ENCODE measurements around the gene PRPF6. TPM values are rescaled to one million over a fixed set of nuclear protein-coding genes. Genes with fewer than 3 reads are reported as not detected.

The PRPF6 gene
- total RNA-seq, 2 experiments from 2014 or later, result 45.1 to 73.7 TPM

DNA sequence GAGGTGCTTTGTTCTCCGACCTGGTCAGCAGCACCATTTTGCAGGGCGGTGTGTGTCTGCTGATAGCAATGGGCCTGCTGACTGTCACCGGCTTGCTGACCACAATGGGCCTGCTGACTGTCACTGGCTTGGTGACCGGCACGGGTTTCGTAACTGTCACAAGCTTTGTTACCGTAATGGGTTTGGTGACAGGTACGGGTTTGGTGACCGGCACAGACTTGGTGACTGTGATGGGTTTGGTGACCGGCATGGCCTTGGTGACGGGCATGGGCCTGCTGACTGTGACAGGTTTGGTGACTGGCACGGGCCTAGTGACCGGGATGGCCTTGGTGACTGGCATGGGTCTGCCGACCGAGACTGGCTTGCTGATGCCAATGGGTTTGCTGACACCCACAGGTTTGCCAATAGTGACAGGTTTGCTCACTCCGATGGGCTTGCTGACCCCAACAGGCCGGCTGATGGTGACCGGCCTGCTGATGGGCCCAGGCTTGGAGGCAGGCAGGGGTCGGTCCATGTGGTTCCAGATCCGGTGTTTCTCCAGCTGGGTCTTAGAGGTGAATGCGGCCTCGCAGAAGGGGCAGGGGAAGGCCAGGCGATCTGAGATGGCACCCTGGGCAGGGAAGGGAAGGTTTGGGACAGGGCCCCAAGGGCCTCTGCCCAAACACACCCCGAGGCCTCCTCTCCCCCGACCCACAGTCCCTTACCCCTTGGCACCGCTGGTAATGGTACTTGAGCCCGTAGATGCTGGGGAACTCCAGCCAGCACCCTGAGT is 14.6 kb upstream of the PRPF6 start:
- intact Hi-C loops (cut with micrococcal nuclease; ENCODE audit: unreplicated experiment), result no loop called here
- H3K36me3 ChIP-seq (ENCODE audit: insufficient read depth, low read length), result no peaks in the 10 kb centered on the region

DNA sequence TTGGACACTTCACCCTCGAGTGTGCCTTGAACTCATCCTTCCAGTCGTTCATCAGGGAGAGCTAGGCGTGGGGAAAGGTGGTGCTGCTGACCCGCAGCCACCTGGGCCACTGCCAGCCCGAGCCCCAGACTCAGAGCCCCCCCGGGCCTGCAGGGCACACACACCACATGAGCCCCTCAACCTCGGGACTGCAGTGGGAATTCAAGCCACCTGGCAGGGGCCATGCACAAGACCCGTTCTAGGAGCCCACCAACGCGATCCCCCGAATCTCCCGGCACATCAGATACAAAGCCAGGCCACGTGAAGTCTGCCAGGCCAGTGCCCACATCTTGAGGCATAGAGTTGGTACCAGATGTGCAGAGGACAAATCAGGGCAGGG is 14.0 kb upstream of the PRPF6 start:
- H3K79me2 ChIP-seq (ENCODE audit: insufficient read depth, low read depth, low read length), result no peaks in the 10 kb centered on the region
- H3K27ac ChIP-seq (ENCODE audit: low read depth, low read length, poor library complexity, severe bottlenecking), result no peak overlapping the region
- H3K9me2 ChIP-seq (ENCODE audit: insufficient read depth, low read length), result no peaks in the 10 kb centered on the region
- H3K36me3 ChIP-seq (ENCODE audit: insufficient read depth, low read length), result no peaks in the 10 kb centered on the region
- POLR2A ChIA-PET, result interaction anchor here (0.6 kb wide), 1 partner anchor 24 kb away, joined by 3 read pairs; no protein-coding TSS in a partner anchor
- no peak for DNase-seq (ENCODE audit: low spot score)
- peaks cover 12% of the 10 kb centered on the region for H3K4me1 ChIP-seq (ENCODE audit: insufficient read depth, low read length, poor library complexity, severe bottlenecking)
- H3K4me3 ChIP-seq (ENCODE audit: low read depth, low read length, poor library complexity, severe bottlenecking), result no peak overlapping the region
- no peak for TF ChIP-seq EZH2phosphoT487 (IDR thresholded peaks at IDR 0.05; ENCODE audit: borderline replicate concordance, low read depth, low read length)
- TF ChIP-seq, protein P1, sequence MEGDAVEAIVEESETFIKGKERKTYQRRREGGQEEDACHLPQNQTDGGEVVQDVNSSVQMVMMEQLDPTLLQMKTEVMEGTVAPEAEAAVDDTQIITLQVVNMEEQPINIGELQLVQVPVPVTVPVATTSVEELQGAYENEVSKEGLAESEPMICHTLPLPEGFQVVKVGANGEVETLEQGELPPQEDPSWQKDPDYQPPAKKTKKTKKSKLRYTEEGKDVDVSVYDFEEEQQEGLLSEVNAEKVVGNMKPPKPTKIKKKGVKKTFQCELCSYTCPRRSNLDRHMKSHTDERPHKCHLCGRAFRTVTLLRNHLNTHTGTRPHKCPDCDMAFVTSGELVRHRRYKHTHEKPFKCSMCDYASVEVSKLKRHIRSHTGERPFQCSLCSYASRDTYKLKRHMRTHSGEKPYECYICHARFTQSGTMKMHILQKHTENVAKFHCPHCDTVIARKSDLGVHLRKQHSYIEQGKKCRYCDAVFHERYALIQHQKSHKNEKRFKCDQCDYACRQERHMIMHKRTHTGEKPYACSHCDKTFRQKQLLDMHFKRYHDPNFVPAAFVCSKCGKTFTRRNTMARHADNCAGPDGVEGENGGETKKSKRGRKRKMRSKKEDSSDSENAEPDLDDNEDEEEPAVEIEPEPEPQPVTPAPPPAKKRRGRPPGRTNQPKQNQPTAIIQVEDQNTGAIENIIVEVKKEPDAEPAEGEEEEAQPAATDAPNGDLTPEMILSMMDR (conservative IDR thresholded peaks at IDR 0.05; ENCODE audit: low read length), result no peak
- H4K20me1 ChIP-seq (ENCODE audit: insufficient read depth, low read length), result no peaks in the 10 kb centered on the region
- H2AFZ ChIP-seq (ENCODE audit: low read length), result no peak overlapping the region
- H3K4me2 ChIP-seq (ENCODE audit: low read length), result no peak overlapping the region
- BruUV-seq (replicated peaks), result no TSS peak
- CTCF ChIA-PET (ENCODE audit: unreplicated experiment), result no interaction called here
- no peaks in the 10 kb centered on the region for H3K9me3 ChIP-seq (ENCODE audit: low read length)
- intact Hi-C loops (cut with micrococcal nuclease; ENCODE audit: unreplicated experiment), result no loop called here

More for the DNA sequence above, 14.6 kb upstream of the PRPF6 start:
- ChIA-PET CTCF (ENCODE audit: unreplicated experiment) (no interaction called here), POLR2A (interaction anchor here (0.6 kb wide), 1 partner anchor 23 kb away, joined by 3 read pairs; no protein-coding TSS in a partner anchor)
- Histone ChIP-seq H3K79me2 (ENCODE audit: insufficient read depth, low read depth, low read length) (no peaks in the 10 kb centered on the region), H3K4me3 (ENCODE audit: low read depth, low read length, poor library complexity, severe bottlenecking) (no peak overlapping the region), H3K9me3 (ENCODE audit: low read length) (no peaks in the 10 kb centered on the region), H4K20me1 (ENCODE audit: insufficient read depth, low read length) (no peaks in the 10 kb centered on the region), H3K27ac (ENCODE audit: low read depth, low read length, poor library complexity, severe bottlenecking) (no peak overlapping the region), H3K4me1 (ENCODE audit: insufficient read depth, low read length, poor library complexity, severe bottlenecking) (peaks cover 12% of the 10 kb centered on the region), H2AFZ (ENCODE audit: low read length) (no peak overlapping the region), H3K4me2 (ENCODE audit: low read length) (no peak overlapping the region), H3K9me2 (ENCODE audit: insufficient read depth, low read length) (no peaks in the 10 kb centered on the region)
- TF ChIP-seq, protein P1 (conservative IDR thresholded peaks at IDR 0.05; ENCODE audit: low read length), result no peak
- no peak for TF ChIP-seq EZH2phosphoT487 (IDR thresholded peaks at IDR 0.05; ENCODE audit: borderline replicate concordance, low read depth, low read length)
- no peak for DNase-seq (ENCODE audit: low spot score)
- BruUV-seq (replicated peaks), result no TSS peak
